HCT116 (cell line): ENCODE data around the gene DNM3. TPM values are rescaled to one million over a fixed set of nuclear protein-coding genes. Genes with fewer than 3 reads are reported as not detected.

Experiments used
- ATAC-seq: fragments of 200-7000 bp; cut with Tn5 transposase; 2 replicates; pipeline ENCODE4 v1.9.1; 2020; ENCODE audit warnings: mild to moderate bottlenecking, moderate library complexity
- BruUV-seq: library from RNA; stranded (reverse); fragments of 400-500 nt; replicated peaks from 2 replicates; lab custom pipeline; 2021; lab: Mats Ljungman, UMichigan
- CTCF ChIA-PET: fragments of 300-600 bp; sonication (Branson Sonifier 250); formaldehyde crosslinking; loops from one replicate; lab custom pipeline; 2021; ENCODE audit warnings: antibody characterized with exemption; lab: Charles Lee
- POLR2A ChIA-PET: fragments of 300-600, 350-600 bp; sonication (Branson Sonifier 250); formaldehyde crosslinking; loops from one replicate; lab custom pipeline; 2021; ENCODE audit warnings: antibody characterized with exemption; lab: Charles Lee
- RAD21 ChIA-PET, 2 experiments: fragments of 300-600 bp; sonication (Branson Sonifier 250); formaldehyde crosslinking; loops; one replicate each; lab custom pipeline; 2023; ENCODE audit warnings: low total read pairs in 2 of 2; ENCODE audit not compliant: uncharacterized antibody in 2 of 2, unreplicated experiment in 2 of 2, low non-redundant PET in 1 of 2; lab: Charles Lee
- DNase-seq: peaks from one replicate; pipeline ENCODE4 v3.0.0-alpha.2; 2010; ENCODE audit warnings: low read depth, low spot score
- H2AFZ ChIP-seq: fragments of 200-600 bp; shearing (Covaris generic), sonication (generic); 2 replicates; pipeline ENCODE4 v1.6.1; 2017; ENCODE audit warnings: low read depth, mixed run types, mixed read lengths, antibody characterized with exemption, low read length; ENCODE audit not compliant: poor library complexity, severe bottlenecking
- H3K27ac ChIP-seq: 2 replicates; pipeline ENCODE4 v1.5.1; 2012; ENCODE audit warnings: low read depth, low read length
- H3K27me3 ChIP-seq: fragments of 200-600 bp; sonication (generic); 2 replicates; pipeline ENCODE4 v1.6.1; 2016; ENCODE audit warnings: mixed run types, low read length, mixed read lengths; ENCODE audit not compliant: insufficient read depth
- H3K36me3 ChIP-seq, 2 experiments: fragments of 200-500 bp in 1 of 2; fragments of 200-600 bp in 1 of 2; sonication (Bioruptor generic) in 1 of 2; sonication (generic) in 1 of 2; 2 replicates each; pipeline versions ENCODE4 v1.5.1 to v1.6.1; 2014 to 2016; ENCODE audit warnings: low read length in 2 of 2, inconsistent platforms in 1 of 2, mixed read lengths in 1 of 2, mixed run types in 1 of 2; ENCODE audit not compliant: insufficient read depth in 2 of 2, control insufficient read depth in 1 of 2
- H3K4me1 ChIP-seq, 2 experiments: fragments of 200-600 bp in 1 of 2; sonication (generic) in 1 of 2; 2 replicates each; pipeline versions ENCODE4 v1.5.1 to v1.6.1; 2012 to 2017; ENCODE audit warnings: low read length in 2 of 2, inconsistent platforms in 1 of 2, mild to moderate bottlenecking in 1 of 2, mixed read lengths in 1 of 2, mixed run types in 1 of 2, moderate library complexity in 1 of 2; ENCODE audit not compliant: insufficient read depth in 2 of 2, control insufficient read depth in 1 of 2
- H3K4me2 ChIP-seq: fragments of 200-600 bp; sonication (generic); 2 replicates; pipeline ENCODE4 v1.6.1; 2017; ENCODE audit warnings: mixed run types, low read length, mixed read lengths
- H3K4me3 ChIP-seq, 2 experiments: fragments of 200-600 bp in 1 of 2; sonication (generic) in 1 of 2; replicated peaks in 1 of 2; 2 replicates each; pipeline ENCODE4 v1.5.1; 2011 to 2016; ENCODE audit warnings: low read length in 2 of 2, control low read depth in 1 of 2, low read depth in 1 of 2, mild to moderate bottlenecking in 1 of 2, mixed read lengths in 1 of 2, mixed run types in 1 of 2
- H3K79me2 ChIP-seq: fragments of 200-600 bp; sonication (generic); 2 replicates; pipeline ENCODE4 v1.6.1; 2017; ENCODE audit warnings: mild to moderate bottlenecking, mixed run types, low read length, moderate library complexity, mixed read lengths; ENCODE audit not compliant: insufficient read depth
- H3K9ac ChIP-seq: fragments of 200-600 bp; sonication (generic); 2 replicates; pipeline ENCODE4 v1.6.1; 2016; ENCODE audit warnings: low read length, mixed read lengths
- H3K9me2 ChIP-seq: fragments of 200-600 bp; sonication (generic), shearing (Covaris generic); 2 replicates; pipeline ENCODE4 v1.6.1; 2017; ENCODE audit warnings: mixed run types, mild to moderate bottlenecking, moderate library complexity; ENCODE audit not compliant: insufficient read depth
- H3K9me3 ChIP-seq, 2 experiments: fragments of 200-500 bp in 1 of 2; fragments of 200-600 bp in 1 of 2; sonication (Bioruptor generic) in 1 of 2; sonication (generic) in 1 of 2; 2 replicates each; pipeline ENCODE4 v1.6.1; 2014 to 2017; ENCODE audit warnings: low read length in 2 of 2, mixed read lengths in 2 of 2, inconsistent platforms in 1 of 2, low read depth in 1 of 2, mild to moderate bottlenecking in 1 of 2, mixed run types in 1 of 2, moderate library complexity in 1 of 2; ENCODE audit not compliant: control insufficient read depth in 1 of 2, insufficient read depth in 1 of 2
- H4K20me1 ChIP-seq: fragments of 200-600 bp; sonication (generic), shearing (Covaris generic); 2 replicates; pipeline ENCODE4 v1.6.1; 2017; ENCODE audit warnings: mixed run types, mild to moderate bottlenecking, moderate library complexity; ENCODE audit not compliant: insufficient read depth
- CTCF ChIP-seq, 3 experiments: fragments of 200-600 bp in 1 of 3; sonication (generic) in 1 of 3; IDR thresholded peaks in 2 of 3; conservative IDR thresholded peaks in 1 of 3; 2 replicates each; pipeline ENCODE4 v1.5.1; 2012 to 2017; ENCODE audit warnings: low read depth in 2 of 3, low read length in 2 of 3, antibody characterized with exemption in 1 of 3, borderline replicate concordance in 1 of 3, control low read depth in 1 of 3, mild to moderate bottlenecking in 1 of 3, mixed read lengths in 1 of 3, mixed run types in 1 of 3, moderate library complexity in 1 of 3; ENCODE audit not compliant: insufficient read depth in 1 of 3
- EGR1 ChIP-seq: IDR thresholded peaks from 2 replicates; pipeline ENCODE4 v1.6.1; 2012; ENCODE audit warnings: low read depth
- ELF1 ChIP-seq: IDR thresholded peaks from 2 replicates; pipeline ENCODE4 v1.6.1; 2012; ENCODE audit warnings: low read depth, borderline replicate concordance
- JUND ChIP-seq: IDR thresholded peaks from 2 replicates; pipeline ENCODE4 v1.6.1; 2012
- POLR2AphosphoS5 ChIP-seq: IDR thresholded peaks from 2 replicates; pipeline ENCODE4 v1.6.1; 2011; ENCODE audit warnings: mild to moderate bottlenecking, low read depth, low read length, moderate library complexity
- REST ChIP-seq: IDR thresholded peaks from 2 replicates; pipeline ENCODE4 v1.6.1; 2012; ENCODE audit warnings: low read depth
- SIN3A ChIP-seq: IDR thresholded peaks from 2 replicates; pipeline ENCODE4 v1.6.1; 2012; ENCODE audit warnings: low read depth
- SRF ChIP-seq: IDR thresholded peaks from 2 replicates; pipeline ENCODE4 v1.6.1; 2012; ENCODE audit warnings: low read depth
- TCF7L2 ChIP-seq: IDR thresholded peaks from 2 replicates; pipeline ENCODE4 v1.7.0; 2011; ENCODE audit warnings: borderline replicate concordance, inconsistent platforms; ENCODE audit not compliant: insufficient read depth, insufficient read length; ENCODE audit errors: extremely low read depth
- ZBTB33 ChIP-seq: IDR thresholded peaks from 2 replicates; pipeline ENCODE4 v1.6.1; 2011; ENCODE audit warnings: mild to moderate bottlenecking, low read length, moderate library complexity; ENCODE audit not compliant: insufficient replicate concordance; ENCODE audit errors: extremely low read depth
- ZNF274 ChIP-seq: fragments of 200-500 bp; sonication (Bioruptor generic); IDR thresholded peaks from 2 replicates; pipeline ENCODE4 v1.6.1; 2014; ENCODE audit warnings: mild to moderate bottlenecking, low read depth, low read length, inconsistent platforms
- intact Hi-C: fragments of 100-400 bp; cut with micrococcal nuclease; formaldehyde crosslinking; loops from 2 replicates; pipeline ENCODE4 v1.10.0; 2022
- total RNA-seq: library from RNA; stranded (reverse); gene quantifications from one replicate; pipeline ENCODE4 v1.2.1, GENCODE V29; 2021; ENCODE audit not compliant: unreplicated experiment

The DNM3 gene
- total RNA-seq, 1 experiment from 2014 or later: 3.1 TPM

- intact Hi-C loops: no loop called here
- no peak overlapping the region for H2AFZ ChIP-seq
- H3K4me3 ChIP-seq: no peak overlapping the region
- no TSS peak for BruUV-seq
- no peaks in the 10 kb centered on the region for H3K9me3 ChIP-seq
- no peak for ATAC-seq
- DNase-seq: no peak
- H3K79me2 ChIP-seq: no peaks in the 10 kb centered on the region
- no peak overlapping the region for H3K27ac ChIP-seq
- POLR2A ChIA-PET: no interaction called here
- TF ChIP-seq CTCF (IDR thresholded peaks at IDR 0.05 in 2 of 3, conservative IDR thresholded peaks at IDR 0.05 in 1 of 3; ENCODE audit: borderline replicate concordance in 1 of 3, insufficient read depth in 1 of 3, low read depth in 2 of 3, low read length in 2 of 3): no peak
- TF ChIP-seq SRF: no peak
- TF ChIP-seq TCF7L2: no peak
- no peak for TF ChIP-seq ELF1
- no peak for TF ChIP-seq EGR1
- no peak for TF ChIP-seq SIN3A
- no peak for TF ChIP-seq ZBTB33
- TF ChIP-seq POLR2AphosphoS5: no peak
- no peak for TF ChIP-seq REST
- TF ChIP-seq JUND: no peak
- TF ChIP-seq ZNF274: no peak
- TF ChIP-seq, all 23 proteins: peak for 0
- Histone ChIP-seq H3K9me2 (no peaks in the 10 kb centered on the region), H4K20me1 (no peaks in the 10 kb centered on the region), H3K27me3 (no peaks in the 10 kb centered on the region), H3K36me3 (no peaks in the 10 kb centered on the region), H3K4me2 (no peak overlapping the region), H3K9ac (no peak overlapping the region), H3K4me1 (no peaks in the 10 kb centered on the region)
- ChIA-PET CTCF (no interaction called here), RAD21 (no interaction called here)
Measured at GRCh38 chr1:172335377-172335776, 494.1 kb downstream of the DNM3 start.
